ENCODE data around the gene NRXN3.

- TF ChIP-seq CTCF (IDR thresholded peaks at IDR 0.05 in 4 of 5, conservative IDR thresholded peaks at IDR 0.05 in 1 of 5): no peak
- no peak for TF ChIP-seq POLR2A (IDR thresholded peaks at IDR 0.05)
Observed at GRCh38 chr14:79051742-79052141, 881.6 kb downstream of the NRXN3 start.
